NCI-H1694 treated with DMSO at 0.1 percent for 48 hours (cell line): ENCODE measurements around the gene OCSTAMP.

Experiments used
- DNase-seq: peaks from one replicate; lab custom pipeline; 2025; lab: John Stamatoyannopoulos, UW

The OCSTAMP gene

GRCh38 chr20:46519471-46520068, 30.9 kb downstream of the OCSTAMP start:
- no peak for DNase-seq

DNA sequence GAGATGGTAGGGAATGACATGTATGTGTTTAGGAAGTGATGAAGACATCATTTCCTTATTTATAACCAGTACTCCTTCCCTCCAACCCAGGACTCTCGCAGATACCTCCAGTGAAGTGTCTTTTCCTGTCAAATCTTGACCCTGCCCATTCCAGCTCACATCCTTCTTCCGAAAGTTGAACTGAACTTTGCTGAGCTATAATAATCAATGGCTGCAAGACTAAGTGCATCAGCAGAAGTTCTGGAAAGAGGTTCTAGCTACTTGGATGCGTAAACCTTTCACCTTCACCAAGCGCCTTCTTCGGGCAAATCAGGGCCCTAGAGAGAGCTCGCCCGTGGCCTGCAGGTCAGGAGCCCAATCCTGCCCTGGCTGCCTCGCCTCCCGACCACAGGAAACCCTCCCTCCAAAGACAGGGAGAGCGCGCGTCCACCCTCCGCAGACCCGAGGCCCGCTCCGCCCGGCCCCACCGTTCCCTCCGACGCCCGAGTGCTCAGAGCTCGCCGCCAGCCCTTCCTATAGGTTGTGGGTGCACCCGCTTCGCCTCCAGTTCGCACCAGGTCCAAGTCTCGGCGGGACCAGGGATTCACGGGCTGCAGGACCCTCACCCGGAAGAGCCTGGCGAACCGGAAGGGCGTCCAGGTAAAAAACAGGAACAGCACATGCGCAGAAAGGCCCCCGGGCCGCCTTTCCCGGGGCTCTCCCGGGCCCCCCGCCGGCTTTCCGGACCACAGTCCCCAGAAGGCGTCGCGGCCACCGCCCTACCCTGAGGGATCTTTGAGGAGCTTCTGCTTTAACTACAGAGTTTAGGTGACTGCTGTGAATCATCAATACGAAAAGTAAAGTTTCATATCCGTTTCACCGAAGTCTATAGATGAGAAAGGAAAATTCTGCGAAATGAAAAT, 37.3 kb downstream of the OCSTAMP start, which contains the start of gene ZNF334:
Gene ZNF334 (minus strand): TSS at position 617 of the 902 bp plus-strand sequence. CDS start 1,457 bp downstream, outside the sequence.
- DNase-seq: no peak

DNA sequence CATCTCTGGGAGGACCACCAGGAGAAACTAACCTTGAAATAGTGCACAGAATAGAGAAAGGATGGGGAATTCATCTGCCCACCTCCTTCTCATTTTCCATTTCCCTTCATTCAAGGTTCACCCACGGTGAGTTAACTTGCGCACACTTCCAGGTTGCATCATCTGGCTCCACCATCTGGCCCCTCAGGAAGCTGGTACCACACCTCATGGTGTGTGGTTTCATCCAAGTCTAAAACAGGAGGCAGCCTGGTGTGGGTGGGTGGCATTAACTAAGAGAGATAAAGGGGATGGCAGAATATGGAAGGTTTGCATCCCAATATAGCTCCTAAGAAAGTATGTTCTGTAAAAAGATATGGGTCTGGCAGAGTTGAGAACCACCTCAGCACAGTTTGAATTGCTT, 40.9 kb downstream of the OCSTAMP start:
- peak; percentile 9 for DNase-seq

DNA sequence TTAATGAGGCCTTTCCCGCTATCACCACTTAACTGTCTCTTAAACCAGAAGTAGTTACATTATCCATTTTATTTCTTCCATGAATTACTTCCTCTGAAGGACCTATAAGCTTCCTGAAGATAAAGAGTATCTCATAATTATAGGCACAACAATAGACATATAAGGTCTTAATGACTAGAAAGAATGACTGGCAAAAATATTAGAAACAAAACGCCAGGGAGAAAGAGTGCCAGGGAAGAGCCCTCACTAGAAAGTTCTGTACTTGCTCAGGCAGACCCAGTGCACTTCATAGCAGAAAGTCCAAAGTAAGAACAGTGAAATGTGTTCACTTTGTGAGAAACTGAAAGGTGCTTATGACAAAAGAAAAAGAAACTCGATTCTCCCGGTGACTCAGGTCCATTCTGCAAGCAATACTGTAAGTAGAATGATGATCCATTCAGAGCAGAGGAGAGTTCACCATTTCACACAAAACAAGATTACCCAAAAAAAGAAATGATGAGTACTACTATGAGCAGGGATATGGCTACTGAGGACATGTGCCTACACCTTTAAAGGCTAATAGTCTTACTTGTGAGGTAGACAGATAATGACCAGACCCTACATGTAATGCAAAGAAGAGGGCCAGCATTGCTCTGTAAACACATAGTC, 42.6 kb downstream of the OCSTAMP start:
- no peak for DNase-seq

DNA sequence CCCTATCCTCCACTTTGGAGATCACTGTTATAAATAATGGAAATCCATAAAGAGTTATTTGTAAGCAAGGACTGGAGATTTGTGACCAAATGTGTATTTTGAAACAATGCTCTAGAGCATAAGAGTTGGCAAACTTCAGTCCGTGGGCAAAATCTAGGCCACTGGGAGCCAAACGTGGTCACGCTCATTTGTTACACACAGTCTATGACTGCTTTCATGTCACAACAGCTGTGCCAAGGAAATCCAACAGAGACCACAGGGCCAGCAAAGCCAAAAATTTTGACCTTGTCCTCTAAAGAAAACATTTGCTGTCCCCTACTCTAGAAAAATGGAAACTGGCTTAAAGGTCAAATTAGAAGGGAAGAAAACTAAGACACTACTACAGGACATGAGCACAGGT, 44.9 kb downstream of the OCSTAMP start:
- DNase-seq: no peak

GRCh38 chr20:46501961-46502360, 48.5 kb downstream of the OCSTAMP start:
- DNase-seq: no peak

- no peak for DNase-seq
These were observed 49.0 kb downstream of the OCSTAMP start for GRCh38 chr20:46501337-46501942.

DNA sequence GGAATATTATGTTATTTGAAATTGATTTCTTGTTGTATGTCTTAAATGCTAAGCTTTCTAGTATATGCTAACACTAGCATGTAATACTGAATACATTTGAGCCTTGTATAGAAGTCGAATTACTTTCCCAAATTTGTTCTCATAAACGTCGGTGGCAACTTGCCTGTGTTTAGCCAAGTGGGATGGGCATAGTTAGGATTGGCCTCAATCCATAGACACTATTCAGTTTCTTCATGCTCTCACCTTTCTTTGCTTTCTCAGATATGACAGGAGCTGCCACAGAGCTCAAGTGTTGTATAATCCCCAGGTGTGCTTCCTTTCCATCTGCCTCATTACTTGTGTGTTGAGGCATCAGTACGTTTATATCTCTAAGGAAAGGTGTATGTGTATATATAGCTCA, 56.4 kb downstream of the OCSTAMP start:
- DNase-seq: no peak

- no peak for DNase-seq
These were observed 59.1 kb downstream of the OCSTAMP start for GRCh38 chr20:46491354-46491753.
